ENCODE data around the gene CCDC154.

CCDC154 gene

GRCh38 chr16:1447965-1448364 is 3.6 kb upstream of the CCDC154 start:
- H3K4me3 ChIP-seq (ENCODE audit: low read depth, low read length), result no peak overlapping the region
- no peak for DNase-seq (ENCODE audit: low read depth)
- TF ChIP-seq CTCF (IDR thresholded peaks at IDR 0.05; ENCODE audit: low read depth, low read length, missing control alignments), result no peak

- H3K4me3 ChIP-seq (ENCODE audit: low read depth, low read length), result no peak overlapping the region
- DNase-seq (ENCODE audit: low read depth), result no peak
- TF ChIP-seq CTCF (IDR thresholded peaks at IDR 0.05; ENCODE audit: low read depth, low read length, missing control alignments), result no peak
These were observed 2.1 kb upstream of the CCDC154 start for GRCh38 chr16:1446296-1447080.

GRCh38 chr16:1445518-1446203 is 1.3 kb upstream of the CCDC154 start:
- H3K4me3 ChIP-seq (ENCODE audit: low read depth, low read length), result no peak overlapping the region
- DNase-seq (ENCODE audit: low read depth), result no peak
- TF ChIP-seq CTCF (IDR thresholded peaks at IDR 0.05; ENCODE audit: low read depth, low read length, missing control alignments), result no peak

- no peak overlapping the region for H3K4me3 ChIP-seq (ENCODE audit: low read depth, low read length)
- no peak for DNase-seq (ENCODE audit: low read depth)
- TF ChIP-seq CTCF (IDR thresholded peaks at IDR 0.05; ENCODE audit: low read depth, low read length, missing control alignments), result no peak
These were observed 568 bp upstream of the CCDC154 start for GRCh38 chr16:1444730-1445517.

- no peak for TF ChIP-seq CTCF (IDR thresholded peaks at IDR 0.05; ENCODE audit: low read depth, low read length, missing control alignments)
- DNase-seq (ENCODE audit: low read depth), result no peak
These were observed 868 bp downstream of the CCDC154 start for GRCh38 chr16:1443403-1443973.

GRCh38 chr16:1442697-1443096 is 1.7 kb downstream of the CCDC154 start:
- TF ChIP-seq CTCF (IDR thresholded peaks at IDR 0.05; ENCODE audit: low read depth, low read length, missing control alignments), result no peak
- H3K4me3 ChIP-seq (ENCODE audit: low read depth, low read length), result no peak overlapping the region
- no peak for DNase-seq (ENCODE audit: low read depth)

More at GRCh38 chr16:1443403-1443973, 868 bp downstream of the CCDC154 start:
- no peak overlapping the region for H3K4me3 ChIP-seq (ENCODE audit: low read depth, low read length)
